ENCODE data around the gene UGT1A8.

The UGT1A8 gene

DNA sequence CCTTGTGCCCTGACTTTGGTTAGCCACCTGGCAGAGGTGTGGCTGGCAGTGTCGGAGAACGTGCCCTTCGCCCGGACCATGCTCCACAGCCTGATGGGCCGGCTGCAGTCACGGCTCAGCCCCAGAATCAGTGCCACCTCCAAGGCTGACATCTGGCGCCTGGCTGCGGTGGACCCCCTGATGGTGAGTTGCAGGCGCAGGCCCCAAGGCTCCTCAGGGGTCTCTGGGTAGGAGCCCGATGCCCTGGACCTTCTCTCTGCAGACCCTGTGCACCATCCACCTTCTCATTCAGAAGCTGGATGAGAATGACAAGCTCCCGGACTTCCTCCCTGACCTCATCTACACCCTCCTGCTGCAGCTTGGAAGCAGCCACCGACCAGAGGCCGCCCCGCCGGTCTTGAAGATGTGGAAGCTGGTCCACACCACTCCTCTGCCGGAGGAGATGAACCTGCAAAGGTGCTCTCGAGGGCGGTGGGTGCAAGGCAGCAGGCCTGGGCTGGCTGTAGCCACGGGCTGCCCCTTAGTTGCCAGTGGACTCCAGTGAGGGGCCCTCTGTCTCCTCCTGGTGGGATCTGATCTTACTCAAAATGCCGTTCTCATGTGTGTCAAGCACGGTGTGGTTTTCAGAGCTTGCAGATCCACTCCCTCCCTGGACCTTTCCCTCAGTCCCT lies 204.8 kb downstream of the UGT1A8 start:
- H3K79me2 ChIP-seq (ENCODE audit: insufficient read depth, low read length) = no peaks in the 10 kb centered on the region
- no peaks in the 10 kb centered on the region for H3K27me3 ChIP-seq (ENCODE audit: low read length)
- H3K4me3 ChIP-seq (ENCODE audit: insufficient read depth, low read length, poor library complexity, severe bottlenecking) = no peak overlapping the region
- no peaks in the 10 kb centered on the region for H3K36me3 ChIP-seq (ENCODE audit: low read length)
- no peak overlapping the region for H3K27ac ChIP-seq (ENCODE audit: low read depth, low read length)
- H2AFZ ChIP-seq (ENCODE audit: low read depth, low read length, severe bottlenecking) = no peak overlapping the region
- H3K4me2 ChIP-seq (ENCODE audit: low read depth, low read length, poor library complexity, severe bottlenecking) = no peak overlapping the region
- no peaks in the 10 kb centered on the region for H3K9me3 ChIP-seq (ENCODE audit: insufficient read depth, low read length)
- TF ChIP-seq EZH2phosphoT487 (conservative IDR thresholded peaks at IDR 0.05; ENCODE audit: low read length) = no peak
- TF ChIP-seq, protein P1, sequence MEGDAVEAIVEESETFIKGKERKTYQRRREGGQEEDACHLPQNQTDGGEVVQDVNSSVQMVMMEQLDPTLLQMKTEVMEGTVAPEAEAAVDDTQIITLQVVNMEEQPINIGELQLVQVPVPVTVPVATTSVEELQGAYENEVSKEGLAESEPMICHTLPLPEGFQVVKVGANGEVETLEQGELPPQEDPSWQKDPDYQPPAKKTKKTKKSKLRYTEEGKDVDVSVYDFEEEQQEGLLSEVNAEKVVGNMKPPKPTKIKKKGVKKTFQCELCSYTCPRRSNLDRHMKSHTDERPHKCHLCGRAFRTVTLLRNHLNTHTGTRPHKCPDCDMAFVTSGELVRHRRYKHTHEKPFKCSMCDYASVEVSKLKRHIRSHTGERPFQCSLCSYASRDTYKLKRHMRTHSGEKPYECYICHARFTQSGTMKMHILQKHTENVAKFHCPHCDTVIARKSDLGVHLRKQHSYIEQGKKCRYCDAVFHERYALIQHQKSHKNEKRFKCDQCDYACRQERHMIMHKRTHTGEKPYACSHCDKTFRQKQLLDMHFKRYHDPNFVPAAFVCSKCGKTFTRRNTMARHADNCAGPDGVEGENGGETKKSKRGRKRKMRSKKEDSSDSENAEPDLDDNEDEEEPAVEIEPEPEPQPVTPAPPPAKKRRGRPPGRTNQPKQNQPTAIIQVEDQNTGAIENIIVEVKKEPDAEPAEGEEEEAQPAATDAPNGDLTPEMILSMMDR (IDR thresholded peaks at IDR 0.05; ENCODE audit: insufficient read depth, low read length, poor library complexity, severe bottlenecking) = no peak
- H3K9ac ChIP-seq (ENCODE audit: low read length) = no peak overlapping the region
- H4K20me1 ChIP-seq (ENCODE audit: low read depth, low read length) = no peaks in the 10 kb centered on the region
- no peaks in the 10 kb centered on the region for H3F3A ChIP-seq (ENCODE audit: insufficient read depth)
- H3K9me2 ChIP-seq (replicated peaks; ENCODE audit: insufficient read depth, low read length) = no peaks in the 10 kb centered on the region

Measured in SU-DHL-6 (cell line).